ENCODE data around the gene RHOBTB3. TPM values are rescaled to one million over a fixed set of nuclear protein-coding genes. Genes with fewer than 3 reads are reported as not detected.
A peak's percentile ranks its signal among the peaks of the same experiment; 100 is the strongest.

The RHOBTB3 gene
- total RNA-seq, 1 donor, result 314 TPM

DNA sequence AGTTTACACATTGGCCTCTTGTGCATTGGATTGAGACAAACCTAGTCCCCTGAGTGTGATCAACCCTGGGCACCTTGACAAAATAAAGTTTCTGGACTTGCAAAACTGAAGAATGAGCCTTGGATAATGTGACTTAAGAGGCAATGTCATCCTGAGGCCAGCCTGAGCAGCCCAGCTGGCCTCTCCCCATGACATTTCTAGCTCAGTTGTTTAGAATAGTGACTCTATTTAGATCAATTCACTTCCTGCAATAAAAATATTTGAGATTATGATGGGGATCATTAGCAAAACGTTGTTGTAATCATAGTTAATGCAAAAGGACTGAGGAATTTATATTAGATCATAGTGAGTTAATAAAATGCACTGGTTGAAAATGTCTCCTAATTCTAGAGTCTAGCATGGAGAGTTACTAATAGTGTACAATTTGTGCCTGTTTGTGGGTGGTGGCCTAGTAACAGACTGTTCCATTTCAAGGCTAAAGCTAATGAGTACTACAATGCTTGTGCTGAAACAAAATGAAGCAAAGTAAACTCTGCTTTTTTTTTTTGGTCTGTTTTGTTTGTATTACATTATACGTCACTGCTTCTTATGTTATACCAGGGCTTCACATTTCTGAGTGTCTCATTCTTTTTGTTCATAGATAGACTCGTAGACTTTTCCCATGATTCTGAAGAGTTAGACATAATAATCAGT, 10.9 kb upstream of the RHOBTB3 start:
- H3K27me3 ChIP-seq (ENCODE audit: insufficient read depth, low read length), result no peaks in the 10 kb centered on the region
- H4K20me1 ChIP-seq (ENCODE audit: insufficient read depth, low read length), result no peaks in the 10 kb centered on the region
- H3K4me3 ChIP-seq (ENCODE audit: insufficient read depth, low read length), result no peak overlapping the region
- no peaks in the 10 kb centered on the region for H3K9me3 ChIP-seq (ENCODE audit: low read depth, low read length)
- H3K4me1 ChIP-seq (ENCODE audit: insufficient read depth, low read length), result peaks cover 31% of the 10 kb centered on the region
- no peak overlapping the region for H3K27ac ChIP-seq (ENCODE audit: low read depth, low read length)
- TF ChIP-seq, protein P1, sequence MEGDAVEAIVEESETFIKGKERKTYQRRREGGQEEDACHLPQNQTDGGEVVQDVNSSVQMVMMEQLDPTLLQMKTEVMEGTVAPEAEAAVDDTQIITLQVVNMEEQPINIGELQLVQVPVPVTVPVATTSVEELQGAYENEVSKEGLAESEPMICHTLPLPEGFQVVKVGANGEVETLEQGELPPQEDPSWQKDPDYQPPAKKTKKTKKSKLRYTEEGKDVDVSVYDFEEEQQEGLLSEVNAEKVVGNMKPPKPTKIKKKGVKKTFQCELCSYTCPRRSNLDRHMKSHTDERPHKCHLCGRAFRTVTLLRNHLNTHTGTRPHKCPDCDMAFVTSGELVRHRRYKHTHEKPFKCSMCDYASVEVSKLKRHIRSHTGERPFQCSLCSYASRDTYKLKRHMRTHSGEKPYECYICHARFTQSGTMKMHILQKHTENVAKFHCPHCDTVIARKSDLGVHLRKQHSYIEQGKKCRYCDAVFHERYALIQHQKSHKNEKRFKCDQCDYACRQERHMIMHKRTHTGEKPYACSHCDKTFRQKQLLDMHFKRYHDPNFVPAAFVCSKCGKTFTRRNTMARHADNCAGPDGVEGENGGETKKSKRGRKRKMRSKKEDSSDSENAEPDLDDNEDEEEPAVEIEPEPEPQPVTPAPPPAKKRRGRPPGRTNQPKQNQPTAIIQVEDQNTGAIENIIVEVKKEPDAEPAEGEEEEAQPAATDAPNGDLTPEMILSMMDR (IDR thresholded peaks at IDR 0.05; ENCODE audit: extremely low read depth, low read depth, low read length), result no peak
- H3K79me2 ChIP-seq (ENCODE audit: insufficient read depth, low read length), result no peaks in the 10 kb centered on the region
- no peak overlapping the region for H3K4me2 ChIP-seq (ENCODE audit: insufficient read depth, low read length)
- no peak for DNase-seq (ENCODE audit: insufficient read length, low spot score, missing footprints)
- no peak overlapping the region for H2AFZ ChIP-seq (ENCODE audit: low read length)
- H3K36me3 ChIP-seq (ENCODE audit: insufficient read depth, low read length), result no peaks in the 10 kb centered on the region

DNA sequence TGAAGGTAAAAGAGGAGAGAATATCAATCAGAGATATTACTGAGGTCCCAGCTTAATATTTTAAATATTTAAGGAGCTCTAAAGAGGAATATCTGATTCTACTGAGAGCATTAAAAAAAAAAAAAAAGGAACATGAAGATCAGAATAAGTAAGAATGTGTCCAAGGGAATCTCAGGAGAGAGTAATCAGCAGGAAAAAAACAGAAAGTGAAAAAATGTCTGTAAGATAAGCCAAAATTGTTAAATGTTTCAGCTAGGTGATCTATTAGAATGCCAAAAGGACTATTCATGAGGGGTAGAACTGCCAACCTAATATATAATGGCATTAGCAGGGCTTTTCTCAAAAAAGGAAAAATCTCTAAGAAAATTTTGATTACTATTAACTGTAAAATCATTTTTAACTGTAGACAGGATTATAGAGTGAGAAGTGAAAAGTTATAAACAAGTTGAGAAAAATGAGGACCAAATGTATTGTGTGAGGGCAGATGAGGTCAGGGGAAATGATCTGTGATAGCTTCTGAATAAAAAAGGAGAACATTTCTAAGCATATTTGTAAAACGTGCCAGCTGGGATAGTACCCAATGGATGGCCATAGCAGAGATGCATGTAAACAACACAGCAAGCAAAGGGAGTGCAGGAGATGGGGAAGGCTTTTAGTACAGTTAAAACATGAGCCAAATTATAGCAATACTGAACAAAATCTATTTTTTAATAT, 9.4 kb upstream of the RHOBTB3 start:
- Histone ChIP-seq H3K9me3 (ENCODE audit: low read depth, low read length) (no peaks in the 10 kb centered on the region), H4K20me1 (ENCODE audit: insufficient read depth, low read length) (no peaks in the 10 kb centered on the region), H3K27ac (ENCODE audit: low read depth, low read length) (no peak overlapping the region), H3K4me3 (ENCODE audit: insufficient read depth, low read length) (no peak overlapping the region), H2AFZ (ENCODE audit: low read length) (no peak overlapping the region), H3K36me3 (ENCODE audit: insufficient read depth, low read length) (no peaks in the 10 kb centered on the region), H3K4me2 (ENCODE audit: insufficient read depth, low read length) (no peak overlapping the region), H3K79me2 (ENCODE audit: insufficient read depth, low read length) (no peaks in the 10 kb centered on the region), H3K27me3 (ENCODE audit: insufficient read depth, low read length) (no peaks in the 10 kb centered on the region), H3K4me1 (ENCODE audit: insufficient read depth, low read length) (peaks cover 35% of the 10 kb centered on the region)
- TF ChIP-seq, protein P1 (IDR thresholded peaks at IDR 0.05; ENCODE audit: extremely low read depth, low read depth, low read length), result no peak
- DNase-seq (ENCODE audit: insufficient read length, low spot score, missing footprints), result no peak

DNA sequence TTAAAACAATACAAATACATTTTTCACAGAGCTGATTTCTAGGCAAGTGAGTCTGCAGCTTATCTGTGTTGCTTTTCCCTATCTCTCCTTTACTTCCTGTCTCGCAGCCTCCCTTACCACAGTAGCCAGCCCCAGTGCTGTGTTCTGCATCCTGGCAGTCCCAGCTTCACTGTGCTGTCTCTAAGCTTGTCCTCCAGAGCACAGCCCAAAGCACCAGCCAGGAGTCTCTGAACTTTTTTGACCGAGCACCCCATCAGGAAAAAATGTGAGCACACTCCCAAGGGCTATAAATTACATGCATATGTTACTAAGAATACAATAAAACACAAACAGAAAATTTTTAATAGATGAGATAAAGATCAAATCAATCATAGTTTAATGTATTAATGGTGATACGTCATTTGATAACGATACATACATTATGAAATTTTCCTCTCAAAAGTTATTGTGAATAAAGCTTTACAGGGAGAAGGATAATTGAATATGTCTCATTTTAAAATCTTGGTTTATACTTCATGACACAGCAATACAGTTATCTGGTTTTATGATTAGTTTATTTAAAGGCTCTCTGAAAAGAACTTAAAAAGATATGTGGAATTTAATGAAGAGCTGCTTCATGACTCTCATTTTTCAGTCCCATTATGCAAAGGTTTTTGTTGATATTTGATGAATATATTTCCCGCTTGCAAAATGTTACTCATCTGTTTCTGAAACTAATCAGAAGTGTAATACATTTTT, 7.3 kb upstream of the RHOBTB3 start:
- no peaks in the 10 kb centered on the region for H3K79me2 ChIP-seq (ENCODE audit: insufficient read depth, low read length)
- TF ChIP-seq, protein P1 (IDR thresholded peaks at IDR 0.05; ENCODE audit: extremely low read depth, low read depth, low read length), result no peak
- peaks cover 54% of the 10 kb centered on the region for H3K4me1 ChIP-seq (ENCODE audit: insufficient read depth, low read length)
- no peak overlapping the region for H2AFZ ChIP-seq (ENCODE audit: low read length)
- H3K36me3 ChIP-seq (ENCODE audit: insufficient read depth, low read length), result no peaks in the 10 kb centered on the region
- H4K20me1 ChIP-seq (ENCODE audit: insufficient read depth, low read length), result no peaks in the 10 kb centered on the region
- H3K4me2 ChIP-seq (ENCODE audit: insufficient read depth, low read length), result peak overlapping the region; percentile 9
- H3K9me3 ChIP-seq (ENCODE audit: low read depth, low read length), result no peaks in the 10 kb centered on the region
- H3K27me3 ChIP-seq (ENCODE audit: insufficient read depth, low read length), result no peaks in the 10 kb centered on the region
- no peak for DNase-seq (ENCODE audit: insufficient read length, low spot score, missing footprints)
- H3K4me3 ChIP-seq (ENCODE audit: insufficient read depth, low read length), result no peak overlapping the region
- H3K27ac ChIP-seq (ENCODE audit: low read depth, low read length), result peak overlapping the region; percentile 15

Measured in osteoblast (primary cell).